A549 treated with CpdA at 1 μM for 4 hours (cell line): ENCODE data around the gene MED13. TPM values are rescaled to one million over a fixed set of nuclear protein-coding genes. Genes with fewer than 3 reads are reported as not detected.

Experiments used
- total RNA-seq: library from RNA; stranded (reverse); fragments of 200-300 nt; extraction: Qiagen RNA extraction; gene quantifications from 5 replicates; pipeline ENCODE4 v1.2.3, GENCODE V29; 2022; ENCODE audit warnings: low read depth

MED13 gene, protein sequence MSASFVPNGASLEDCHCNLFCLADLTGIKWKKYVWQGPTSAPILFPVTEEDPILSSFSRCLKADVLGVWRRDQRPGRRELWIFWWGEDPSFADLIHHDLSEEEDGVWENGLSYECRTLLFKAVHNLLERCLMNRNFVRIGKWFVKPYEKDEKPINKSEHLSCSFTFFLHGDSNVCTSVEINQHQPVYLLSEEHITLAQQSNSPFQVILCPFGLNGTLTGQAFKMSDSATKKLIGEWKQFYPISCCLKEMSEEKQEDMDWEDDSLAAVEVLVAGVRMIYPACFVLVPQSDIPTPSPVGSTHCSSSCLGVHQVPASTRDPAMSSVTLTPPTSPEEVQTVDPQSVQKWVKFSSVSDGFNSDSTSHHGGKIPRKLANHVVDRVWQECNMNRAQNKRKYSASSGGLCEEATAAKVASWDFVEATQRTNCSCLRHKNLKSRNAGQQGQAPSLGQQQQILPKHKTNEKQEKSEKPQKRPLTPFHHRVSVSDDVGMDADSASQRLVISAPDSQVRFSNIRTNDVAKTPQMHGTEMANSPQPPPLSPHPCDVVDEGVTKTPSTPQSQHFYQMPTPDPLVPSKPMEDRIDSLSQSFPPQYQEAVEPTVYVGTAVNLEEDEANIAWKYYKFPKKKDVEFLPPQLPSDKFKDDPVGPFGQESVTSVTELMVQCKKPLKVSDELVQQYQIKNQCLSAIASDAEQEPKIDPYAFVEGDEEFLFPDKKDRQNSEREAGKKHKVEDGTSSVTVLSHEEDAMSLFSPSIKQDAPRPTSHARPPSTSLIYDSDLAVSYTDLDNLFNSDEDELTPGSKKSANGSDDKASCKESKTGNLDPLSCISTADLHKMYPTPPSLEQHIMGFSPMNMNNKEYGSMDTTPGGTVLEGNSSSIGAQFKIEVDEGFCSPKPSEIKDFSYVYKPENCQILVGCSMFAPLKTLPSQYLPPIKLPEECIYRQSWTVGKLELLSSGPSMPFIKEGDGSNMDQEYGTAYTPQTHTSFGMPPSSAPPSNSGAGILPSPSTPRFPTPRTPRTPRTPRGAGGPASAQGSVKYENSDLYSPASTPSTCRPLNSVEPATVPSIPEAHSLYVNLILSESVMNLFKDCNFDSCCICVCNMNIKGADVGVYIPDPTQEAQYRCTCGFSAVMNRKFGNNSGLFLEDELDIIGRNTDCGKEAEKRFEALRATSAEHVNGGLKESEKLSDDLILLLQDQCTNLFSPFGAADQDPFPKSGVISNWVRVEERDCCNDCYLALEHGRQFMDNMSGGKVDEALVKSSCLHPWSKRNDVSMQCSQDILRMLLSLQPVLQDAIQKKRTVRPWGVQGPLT (N-terminal part only)
- 19.6 to 23.5 TPM (median 21.8 TPM) in 5 replicates for total RNA-seq

DNA sequence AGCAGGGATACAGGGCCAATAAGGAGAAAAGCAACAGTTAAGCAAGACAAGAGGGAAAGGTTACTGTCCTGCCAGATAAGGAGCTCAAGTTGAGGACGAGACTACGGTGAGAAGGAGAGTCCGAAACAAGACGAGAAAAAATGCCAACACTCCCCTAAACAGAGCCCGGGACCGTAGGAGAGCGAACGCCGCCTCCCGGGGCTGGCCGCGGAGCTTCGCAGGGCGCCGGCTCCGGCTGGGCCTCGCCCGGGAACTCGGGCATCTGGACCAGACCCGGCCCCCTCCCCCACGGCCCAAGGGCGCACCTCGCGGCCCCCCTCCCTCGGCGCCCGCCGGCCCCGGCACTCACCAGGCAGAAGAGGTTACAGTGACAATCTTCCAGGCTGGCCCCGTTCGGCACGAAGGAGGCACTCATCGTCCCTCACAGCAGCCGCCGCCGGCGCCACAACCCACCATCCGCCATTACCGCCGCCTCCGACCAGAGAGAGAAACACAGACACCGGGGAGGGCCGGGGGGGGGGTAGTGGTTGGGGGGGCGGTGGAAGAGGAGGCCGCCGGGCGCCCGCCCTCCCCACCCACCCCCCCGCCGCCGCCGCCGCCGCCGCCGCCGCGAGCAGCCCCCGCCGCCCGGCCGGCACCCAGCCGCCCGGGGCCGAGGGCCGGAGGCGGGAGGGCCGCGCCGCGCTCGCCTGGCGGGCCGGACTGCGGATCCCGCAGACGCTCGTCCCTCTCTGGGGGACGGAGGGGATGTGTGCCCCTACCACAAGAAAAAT, at the start of gene MED13:
Gene MED13 (minus strand): TSS at position 488 of the 773 bp plus-strand sequence. CDS start 73 bp downstream, at position 415.

DNA sequence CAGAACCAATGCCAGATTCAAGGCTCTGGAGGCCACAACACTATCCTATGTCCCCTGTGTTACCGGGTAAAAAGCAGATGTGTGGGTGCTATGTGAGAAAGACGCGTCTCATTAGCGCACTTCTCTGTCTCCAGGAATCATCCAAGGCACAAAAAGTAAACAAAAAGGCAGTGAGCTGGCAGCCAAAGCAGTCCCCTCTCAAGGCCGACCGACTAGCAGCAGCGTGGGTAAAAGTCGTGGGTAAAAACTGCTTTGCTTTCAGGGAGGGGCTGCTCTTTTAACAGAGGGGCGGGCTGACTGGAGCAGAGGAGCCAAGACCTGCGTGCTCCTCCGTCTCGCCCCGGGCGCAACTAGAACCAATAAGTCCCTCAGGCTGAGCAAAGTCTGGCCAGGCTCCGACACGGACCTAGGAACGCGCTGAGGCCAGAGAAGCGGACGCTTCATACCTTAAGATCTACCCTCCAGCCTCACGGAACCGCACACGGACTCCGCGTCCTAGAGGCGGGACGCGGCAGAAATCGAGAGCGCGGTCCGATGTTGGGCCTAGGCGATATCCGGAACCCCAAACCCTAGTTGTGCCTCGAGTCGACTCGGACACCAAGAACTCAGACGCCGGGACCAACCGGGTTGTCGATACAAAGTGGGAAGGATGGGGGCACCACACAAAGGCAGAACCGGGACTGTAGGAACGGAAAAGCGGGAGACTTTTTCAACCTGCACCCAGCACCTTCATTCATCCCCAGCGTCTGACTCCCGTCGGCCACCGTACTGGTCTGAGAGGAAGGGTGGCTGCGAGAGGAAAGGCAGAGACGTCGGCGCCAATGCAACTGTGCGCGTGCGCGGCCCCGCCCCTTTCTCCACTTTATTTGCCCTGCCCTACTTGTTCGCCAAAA, 137.6 kb downstream of the MED13 start, which contains the start of gene INTS2:
Gene INTS2 (minus strand): TSS at position 775 of the 893 bp plus-strand sequence. CDS start 1,338 bp downstream, outside the sequence.

Other genes starting within 250 kb of the MED13 start
- gene BRIP1, start 201.8 kb downstream of the MED13 start, total RNA-seq = 3.6 to 5.8 TPM (median 4.2 TPM) in 5 replicates
- gene INTS2, start 137.3 kb downstream of the MED13 start, total RNA-seq = 10.7 to 15.7 TPM (median 13.6 TPM) in 5 replicates